Uterus (tissue), 4 donors: Measurements from ENCODE around the gene SMOC1. TPM values are rescaled to one million over a fixed set of nuclear protein-coding genes. Genes with fewer than 3 reads are reported as not detected.

Experiments used
- DNase-seq, 2 donors: peaks; one replicate each; pipeline ENCODE4 v3.0.0-alpha.2; 2019 to 2020
- H3K27ac ChIP-seq, 2 donors: fragments of 200-600 bp; sonication (generic); 1 replicate in 1 of 2; 2 replicates in 1 of 2; pipeline ENCODE4 v1.5.1; 2016 to 2018
- H3K27me3 ChIP-seq, 2 donors: fragments of 200-600 bp; sonication (generic); one replicate each; pipeline ENCODE4 v1.5.1; 2018 to 2019; ENCODE audit warnings: control low read depth in 1 of 2
- H3K36me3 ChIP-seq, 2 donors: fragments of 200-600 bp; sonication (generic); one replicate each; pipeline ENCODE4 v1.5.1; 2019; ENCODE audit warnings: control low read depth in 1 of 2
- H3K4me1 ChIP-seq, 2 donors: fragments of 200-600 bp; sonication (generic); one replicate each; pipeline ENCODE4 v1.5.1; 2018 to 2019; ENCODE audit warnings: control low read depth in 1 of 2
- H3K4me3 ChIP-seq, 2 donors: fragments of 200-600 bp; sonication (generic); 1 replicate in 1 of 2; 2 replicates in 1 of 2; pipeline ENCODE4 v1.5.1; 2018 to 2019; ENCODE audit warnings: mild to moderate bottlenecking in 1 of 2
- H3K9me3 ChIP-seq, 2 donors: fragments of 200-600 bp; sonication (generic); one replicate each; pipeline ENCODE4 v1.5.1; 2019; ENCODE audit warnings: control low read depth in 1 of 2
- CTCF ChIP-seq, 4 experiments: fragments of 200-600 bp in 2 of 4; fragments of 450-650 bp in 2 of 4; sonication (generic) in 2 of 4; IDR thresholded peaks; one replicate each; pipeline ENCODE4 v1.5.1; 2016 to 2019; ENCODE audit warnings: antibody characterized with exemption in 4 of 4, mild to moderate bottlenecking in 2 of 4, moderate library complexity in 1 of 4
- POLR2A ChIP-seq, 2 donors: fragments of 450-650 bp; IDR thresholded peaks; one replicate each; pipeline ENCODE4 v1.6.1; 2016; ENCODE audit warnings: antibody characterized with exemption in 2 of 2, mild to moderate bottlenecking in 1 of 2, moderate library complexity in 1 of 2
- intact Hi-C: fragments of 100-400 bp; cut with DNase I; formaldehyde crosslinking; loops from one replicate; pipeline ENCODE4 v1.15.1; 2023; ENCODE audit warnings: low total_unique reads
- total RNA-seq, 4 donors: library from RNA; depleted of rRNA in 3 of 4; stranded (reverse); fragments of >200 nt in 3 of 4; gene quantifications; one replicate each; pipeline versions ENCODE4 v1.1.0 to v1.2.4, GENCODE V29; 2014 to 2023
- donor health status: DM: yes; HTN: yes; CAD: no.

SMOC1 gene
- total RNA-seq, 4 donors from 2014 or later = 0.59 to 2.1 (median 2.0) TPM; not detected in 1

- no peak overlapping the region for H3K4me3 ChIP-seq
- no peak overlapping the region for H3K27ac ChIP-seq
- no peaks in the 10 kb centered on the region for H3K4me1 ChIP-seq
- DNase-seq = no peak
- no peaks in the 10 kb centered on the region for H3K27me3 ChIP-seq
- H3K36me3 ChIP-seq = no peaks in the 10 kb centered on the region
- intact Hi-C loops = no loop called here
- H3K9me3 ChIP-seq = no peaks in the 10 kb centered on the region
- TF ChIP-seq POLR2A (IDR thresholded peaks at IDR 0.05) (no peak), CTCF (IDR thresholded peaks at IDR 0.05) (no peak)
These were observed 66.1 kb downstream of the SMOC1 start for GRCh38 chr14:69945347-69945746.

GRCh38 chr14:69945912-69946311 lies 66.7 kb downstream of the SMOC1 start:
- intact Hi-C loops = no loop called here
- Histone ChIP-seq H3K4me3 (no peak overlapping the region), H3K9me3 (no peaks in the 10 kb centered on the region), H3K36me3 (no peaks in the 10 kb centered on the region), H3K4me1 (no peaks in the 10 kb centered on the region), H3K27ac (no peak overlapping the region), H3K27me3 (no peaks in the 10 kb centered on the region)
- TF ChIP-seq POLR2A (IDR thresholded peaks at IDR 0.05) (no peak), CTCF (IDR thresholded peaks at IDR 0.05) (no peak)
- no peak for DNase-seq

GRCh38 chr14:69948351-69948750 lies 69.1 kb downstream of the SMOC1 start:
- intact Hi-C loops = no loop called here
- H3K4me1 ChIP-seq = no peaks in the 10 kb centered on the region
- H3K4me3 ChIP-seq = no peak overlapping the region
- TF ChIP-seq POLR2A (IDR thresholded peaks at IDR 0.05) (no peak), CTCF (IDR thresholded peaks at IDR 0.05) (no peak)
- H3K27me3 ChIP-seq = no peaks in the 10 kb centered on the region
- no peaks in the 10 kb centered on the region for H3K9me3 ChIP-seq
- H3K27ac ChIP-seq = no peak overlapping the region
- DNase-seq = no peak
- H3K36me3 ChIP-seq = no peaks in the 10 kb centered on the region

GRCh38 chr14:69951263-69951662 lies 72.0 kb downstream of the SMOC1 start:
- Histone ChIP-seq H3K4me1 (no peaks in the 10 kb centered on the region), H3K9me3 (no peaks in the 10 kb centered on the region), H3K36me3 (no peaks in the 10 kb centered on the region), H3K4me3 (no peak overlapping the region), H3K27me3 (no peaks in the 10 kb centered on the region), H3K27ac (no peak overlapping the region)
- intact Hi-C loops = no loop called here
- TF ChIP-seq POLR2A (IDR thresholded peaks at IDR 0.05) (no peak), CTCF (IDR thresholded peaks at IDR 0.05) (no peak)
- no peak for DNase-seq

GRCh38 chr14:69951935-69952334 lies 72.7 kb downstream of the SMOC1 start:
- TF ChIP-seq POLR2A (IDR thresholded peaks at IDR 0.05) (no peak), CTCF (IDR thresholded peaks at IDR 0.05) (no peak)
- Histone ChIP-seq H3K9me3 (no peaks in the 10 kb centered on the region), H3K36me3 (no peaks in the 10 kb centered on the region), H3K27ac (no peak overlapping the region), H3K27me3 (no peaks in the 10 kb centered on the region), H3K4me3 (no peak overlapping the region), H3K4me1 (no peaks in the 10 kb centered on the region)
- no peak for DNase-seq
- intact Hi-C loops = no loop called here
